ENCODE data around the gene RXRG. TPM values are rescaled to one million over a fixed set of nuclear protein-coding genes. Genes with fewer than 3 reads are reported as not detected.
A peak's percentile ranks its signal among the peaks of the same experiment; 100 is the strongest.

Gene RXRG
- total and polyA plus RNA-seq, 2 of the 8 experiments (the other 6 are each of a cell fraction or from before 2014, with no cell fraction given): not detected

DNA sequence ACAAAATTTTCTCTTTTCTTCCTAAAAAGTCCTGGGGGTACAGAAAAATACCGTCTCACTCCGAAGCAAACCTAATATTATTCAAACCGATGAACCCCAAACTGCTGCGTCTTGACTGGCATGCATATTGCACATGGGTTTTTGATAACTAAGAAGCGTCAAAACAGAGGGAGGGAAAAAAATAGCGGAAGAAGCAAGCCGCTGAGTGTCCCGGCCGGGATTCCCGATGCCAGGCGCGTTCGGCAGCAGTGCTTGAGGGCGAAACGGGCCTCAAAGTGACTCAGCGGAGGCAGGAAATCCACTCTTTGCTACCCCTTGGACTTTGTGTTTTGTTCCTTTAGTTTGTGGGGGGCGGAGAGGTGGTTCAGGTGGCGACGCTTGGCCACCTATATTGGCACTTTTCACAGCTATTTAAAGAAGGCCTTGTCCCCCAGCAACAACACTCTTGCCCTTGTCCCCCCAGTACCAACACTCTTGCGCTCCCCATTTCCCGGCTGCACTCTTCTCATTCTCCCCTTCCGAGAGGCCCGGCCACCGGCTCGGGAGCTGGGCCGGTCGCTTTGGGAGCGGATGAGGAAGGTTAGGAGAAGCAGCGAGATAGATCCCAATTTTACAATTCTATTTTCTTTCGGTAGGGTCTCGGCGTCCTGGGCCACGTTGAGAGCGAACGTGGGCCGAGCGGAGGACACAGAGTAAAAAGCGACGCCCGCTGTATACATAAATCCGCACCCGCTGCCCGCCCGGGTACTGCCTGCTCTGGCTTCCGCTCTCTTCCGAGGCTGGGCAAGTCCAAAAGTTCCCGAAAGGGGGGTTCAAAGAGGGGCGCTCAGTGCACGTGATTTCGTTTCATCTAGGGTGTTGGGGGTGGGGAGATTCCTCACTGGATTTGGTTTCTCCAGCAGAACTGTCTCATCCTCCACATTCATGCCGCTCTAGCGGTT lies 90.9 kb downstream of the RXRG start:
- H3K79me1 ChIP-seq (ENCODE audit: low read depth, low read length): no peaks in the 10 kb centered on the region; the same call in 1 of the 2 replicates
- H2AK5ac ChIP-seq (ENCODE audit: low read depth, low read length): no peak overlapping the region
- H4K8ac ChIP-seq (ENCODE audit: extremely low read depth, insufficient read depth, low read length): no peak overlapping the region
- H3K9ac ChIP-seq (replicated peaks in 1 of 4; ENCODE audit: extremely low read depth in 1 of 4, low read depth in 3 of 4, low read length in 3 of 4): no peak overlapping the region
- no peak overlapping the region for H4K91ac ChIP-seq (replicated peaks; ENCODE audit: insufficient read length, low read length)
- ChIA-PET CTCF (ENCODE audit: partially characterized antibody) (interaction anchor here (1.3 to 1.6 kb wide), 3 partner anchors 16 to 201 kb away, joined by 3 to 13 read pairs (median 5); no protein-coding TSS in a partner anchor), POLR2A (ENCODE audit: partially characterized antibody) (no interaction called here)
- no peak overlapping the region for H3K56ac ChIP-seq (replicated peaks; ENCODE audit: insufficient read length, low read depth, low read length)
- H3K18ac ChIP-seq (ENCODE audit: extremely low read depth, low read length): no peak overlapping the region
- H4K20me1 ChIP-seq (replicated peaks in 1 of 2; ENCODE audit: control insufficient read depth in 1 of 2, insufficient read depth in 2 of 2, low read length in 2 of 2): peaks cover 4 to 8% of the 10 kb centered on the region in 2 experiments
- H3K14ac ChIP-seq (ENCODE audit: insufficient read length): no peak overlapping the region
- H3K9me3 ChIP-seq (ENCODE audit: insufficient read depth in 2 of 2, low read depth in 1 of 2, low read length in 1 of 2): no peaks in the 10 kb centered on the region
- no peak overlapping the region for H4K5ac ChIP-seq (ENCODE audit: insufficient read length, low read depth, low read length)
- H3K4ac ChIP-seq (replicated peaks; ENCODE audit: insufficient read length, low read depth, low read length): no peak overlapping the region
- no peak for FAIRE-seq
- peaks cover 6 to 33% (median 23%) of the 10 kb centered on the region in 4 experiments for H3K4me1 ChIP-seq (replicated peaks in 1 of 4; ENCODE audit: control insufficient read depth in 3 of 4, insufficient read depth in 4 of 4, low read length in 3 of 4)
- H2AFZ ChIP-seq (ENCODE audit: low read length): no peak overlapping the region; the same call in 1 of the 2 replicates
- peaks cover 35% of the 10 kb centered on the region; the same call in 1 of the 2 replicates for H3K23me2 ChIP-seq (ENCODE audit: low read depth, low read length)
- no peak overlapping the region; the same call in 1 of the 2 replicates for H2BK12ac ChIP-seq (ENCODE audit: low read depth, low read length)
- H3K36me3 ChIP-seq (ENCODE audit: control insufficient read depth in 2 of 4, insufficient read depth in 4 of 4, low read length in 3 of 4): no peaks in the 10 kb centered on the region
- H2BK20ac ChIP-seq (ENCODE audit: low read length): no peak overlapping the region
- no peak overlapping the region for H2BK5ac ChIP-seq (ENCODE audit: low read depth, low read length)
- no peak overlapping the region for H2BK120ac ChIP-seq (replicated peaks; ENCODE audit: low read depth, low read length)
- peaks cover 68 to 83% (median 79%) of the 10 kb centered on the region in 4 experiments for H3K27me3 ChIP-seq (replicated peaks in 1 of 4; ENCODE audit: control insufficient read depth in 3 of 4, extremely low read depth in 1 of 4, insufficient read depth in 3 of 4, low read length in 3 of 4)
- DNase-seq (ENCODE audit: low read depth in 1 of 2, low spot score in 2 of 2): peak in 1 of 2 experiments; percentile 69
- H3K4me3 ChIP-seq (ENCODE audit: extremely low read depth in 1 of 4, insufficient read depth in 2 of 4, low read depth in 3 of 4, low read length in 4 of 4): peak overlapping the region; percentile 28 to 68 (median 54); a peak in 7 of 8 replicates
- WGBS, 2 experiments (ENCODE audit: extremely low coverage in 1 of 2, insufficient coverage in 1 of 2, insufficient read length in 1 of 2, insufficient replicate concordance in 2 of 2, low coverage in 1 of 2, low lambda C conversion rate in 2 of 2, missing lambda C conversion rate in 1 of 2): 3% methylated on average over 51 of the region's 52 CpGs; no CpG with 5 or more reads in 1 of the 2 experiments
- 0 out of 2 replicates have a peak overlapping the region, but pooled peaks have one; percentile 31 for H2BK15ac ChIP-seq (ENCODE audit: low read length)
- no peak overlapping the region for H3K27ac ChIP-seq (ENCODE audit: low read depth, low read length)
- peak overlapping the region; percentile 95 to 99 for H3K4me2 ChIP-seq (ENCODE audit: insufficient read depth in 1 of 2, low read depth in 2 of 2, low read length in 2 of 2)
- no peaks in the 10 kb centered on the region for H3K79me2 ChIP-seq (ENCODE audit: control insufficient read depth in 1 of 2, insufficient read depth in 2 of 2, low read length in 2 of 2)
- H3K23ac ChIP-seq (ENCODE audit: insufficient read length): no peak overlapping the region
- no peak for TF ChIP-seq GTF2F1 (IDR thresholded peaks at IDR 0.05; ENCODE audit: borderline replicate concordance, low read depth, low read length)
- TF ChIP-seq SRF (IDR thresholded peaks at IDR 0.05; ENCODE audit: low read depth, low read length): no peak
- TF ChIP-seq, protein P1, sequence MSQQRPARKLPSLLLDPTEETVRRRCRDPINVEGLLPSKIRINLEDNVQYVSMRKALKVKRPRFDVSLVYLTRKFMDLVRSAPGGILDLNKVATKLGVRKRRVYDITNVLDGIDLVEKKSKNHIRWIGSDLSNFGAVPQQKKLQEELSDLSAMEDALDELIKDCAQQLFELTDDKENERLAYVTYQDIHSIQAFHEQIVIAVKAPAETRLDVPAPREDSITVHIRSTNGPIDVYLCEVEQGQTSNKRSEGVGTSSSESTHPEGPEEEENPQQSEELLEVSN (IDR thresholded peaks at IDR 0.05): peak; percentile 53
- peak; percentile 71 for TF ChIP-seq EZH2 (IDR thresholded peaks at IDR 0.05; ENCODE audit: low read depth, low read length, severe bottlenecking)
- TF ChIP-seq SP2 (IDR thresholded peaks at IDR 0.05; ENCODE audit: low read length): no peak
- TF ChIP-seq TBP (IDR thresholded peaks at IDR 0.05; ENCODE audit: low read depth, low read length): no peak
- TF ChIP-seq RNF2 (IDR thresholded peaks at IDR 0.05; ENCODE audit: borderline replicate concordance, low read depth, low read length, missing control alignments, poor library complexity, severe bottlenecking): peak; percentile 81
- TF ChIP-seq, protein P2, sequence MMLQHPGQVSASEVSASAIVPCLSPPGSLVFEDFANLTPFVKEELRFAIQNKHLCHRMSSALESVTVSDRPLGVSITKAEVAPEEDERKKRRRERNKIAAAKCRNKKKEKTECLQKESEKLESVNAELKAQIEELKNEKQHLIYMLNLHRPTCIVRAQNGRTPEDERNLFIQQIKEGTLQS (IDR thresholded peaks at IDR 0.05; ENCODE audit: insufficient read depth, low read depth, low read length): no peak
